Activated naive CD4-positive, alpha-beta T cell treated with anti-CD3 and anti-CD28 coated beads, Interleukin-2, amount 10 ng/mL, durations not matched to agents 7 days and 5 days (primary cell): ENCODE measurements around the gene PKD2L2.

Experiments used
- CTCF ChIA-PET: fragments of 350-600 bp; sonication (Branson Sonifier 250); formaldehyde crosslinking; loops from one replicate; lab custom pipeline; 2021; ENCODE audit warnings: antibody characterized with exemption; lab: Charles Lee
- DNase-seq: peaks from one replicate; pipeline ENCODE4 v3.0.0-alpha.2; 2020
- H3K27ac Mint-ChIP-seq: one replicate; pipeline ENCODE4 v1.8.0; 2021; ENCODE audit warnings: mild to moderate bottlenecking, moderate library complexity, mixed read lengths
- H3K27me3 Mint-ChIP-seq: one replicate; pipeline ENCODE4 v1.8.0; 2021; ENCODE audit warnings: mild to moderate bottlenecking, mixed read lengths
- H3K36me3 Mint-ChIP-seq: one replicate; pipeline ENCODE4 v1.8.0; 2021; ENCODE audit warnings: mixed read lengths
- H3K4me1 Mint-ChIP-seq: one replicate; pipeline ENCODE4 v1.8.0; 2021; ENCODE audit warnings: mixed read lengths
- H3K4me3 Mint-ChIP-seq: one replicate; pipeline ENCODE4 v1.8.0; 2021; ENCODE audit warnings: mild to moderate bottlenecking, moderate library complexity, mixed read lengths
- H3K9me3 Mint-ChIP-seq: one replicate; pipeline ENCODE4 v1.8.0; 2021; ENCODE audit warnings: mixed read lengths

The PKD2L2 gene

DNA sequence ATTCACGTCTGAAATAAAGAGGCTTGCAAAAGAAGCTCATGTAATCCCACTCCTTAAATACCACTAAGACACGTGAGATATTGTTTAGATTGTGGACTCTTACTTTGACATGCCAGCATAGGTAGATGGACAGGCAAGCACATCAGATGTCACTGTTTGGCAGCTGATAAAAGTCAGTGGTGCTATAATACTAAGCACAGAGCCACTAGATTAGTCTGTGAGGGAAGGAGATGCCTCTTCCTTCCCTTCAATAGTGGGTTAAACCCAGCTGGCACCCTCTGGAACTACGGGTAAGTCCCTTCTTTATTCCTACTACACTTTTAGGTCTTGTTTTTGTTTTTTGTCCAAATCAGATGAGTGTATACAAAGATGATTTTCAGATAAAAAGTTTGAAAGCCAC lies 21.6 kb upstream of the PKD2L2 start, which contains the start of gene MYOT:
TSS of gene MYOT (plus strand) at position 197 of the 400 bp plus-strand sequence. CDS start 2,792 bp downstream, outside the sequence.
- Mint-ChIP-seq H3K36me3 (no peaks in the 10 kb centered on the region), H3K4me3 (no peak within 1 kb of the TSS), H3K9me3 (no peaks in the 10 kb centered on the region), H3K27ac (no peak within 1 kb of the TSS), H3K27me3 (peaks cover 5% of the 10 kb centered on the region), H3K4me1 (peaks cover 3% of the 10 kb centered on the region)
- CTCF ChIA-PET = no interaction called here
- no peak for DNase-seq

DNA sequence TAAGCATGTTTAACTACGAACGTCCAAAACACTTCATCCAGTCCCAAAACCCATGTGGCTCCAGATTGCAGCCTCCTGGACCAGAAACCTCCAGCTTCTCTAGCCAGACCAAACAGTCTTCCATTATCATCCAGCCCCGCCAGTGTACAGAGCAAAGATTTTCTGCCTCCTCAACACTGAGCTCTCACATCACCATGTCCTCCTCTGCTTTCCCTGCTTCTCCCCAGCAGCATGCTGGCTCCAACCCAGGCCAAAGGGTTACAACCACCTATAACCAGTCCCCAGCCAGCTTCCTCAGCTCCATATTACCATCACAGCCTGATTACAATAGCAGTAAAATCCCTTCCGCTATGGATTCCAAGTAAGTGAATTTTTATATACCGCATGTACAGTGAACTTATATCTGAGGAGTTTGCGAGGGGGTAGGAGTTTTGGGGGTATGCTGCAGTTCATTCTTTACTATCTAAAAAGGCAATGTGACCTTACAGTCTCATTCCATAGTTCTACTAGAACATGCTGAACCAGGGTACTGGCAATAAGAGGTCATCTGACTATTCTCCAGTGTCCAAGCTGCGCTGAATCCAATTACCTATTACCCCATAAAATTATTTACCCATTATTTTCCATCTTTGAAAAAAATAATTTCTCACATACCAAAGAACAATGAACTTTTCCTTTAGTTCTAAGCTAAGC lies 18.5 kb upstream of the PKD2L2 start:
- CTCF ChIA-PET = no interaction called here
- Mint-ChIP-seq H3K36me3 (no peaks in the 10 kb centered on the region), H3K9me3 (no peaks in the 10 kb centered on the region), H3K27ac (no peak overlapping the region), H3K4me1 (peaks cover 3% of the 10 kb centered on the region), H3K27me3 (peaks cover 5% of the 10 kb centered on the region), H3K4me3 (no peak overlapping the region)
- no peak for DNase-seq

DNA sequence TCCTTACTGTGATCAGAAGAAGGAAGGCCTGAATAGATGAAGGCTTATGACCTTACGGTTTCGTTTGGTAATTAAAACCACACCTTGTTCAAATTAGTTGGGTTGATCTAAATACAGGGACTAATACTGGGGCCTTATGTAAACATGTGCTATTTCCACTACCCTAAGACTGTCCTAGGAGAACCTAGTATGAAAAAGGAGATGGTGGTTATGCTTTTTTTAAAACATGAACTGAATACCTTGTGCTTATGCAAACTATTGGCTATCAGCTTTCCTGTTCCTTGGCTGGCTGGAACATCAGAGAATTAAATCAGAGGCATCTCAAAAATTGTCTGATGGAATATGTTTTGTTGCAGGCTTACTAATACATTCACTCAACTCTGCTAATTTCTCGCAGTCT lies 17.7 kb upstream of the PKD2L2 start:
- no peaks in the 10 kb centered on the region for H3K9me3 Mint-ChIP-seq
- CTCF ChIA-PET = no interaction called here
- peaks cover 5% of the 10 kb centered on the region for H3K27me3 Mint-ChIP-seq
- peaks cover 3% of the 10 kb centered on the region for H3K4me1 Mint-ChIP-seq
- H3K4me3 Mint-ChIP-seq = no peak overlapping the region
- DNase-seq = no peak
- H3K27ac Mint-ChIP-seq = no peak overlapping the region
- H3K36me3 Mint-ChIP-seq = no peaks in the 10 kb centered on the region

DNA sequence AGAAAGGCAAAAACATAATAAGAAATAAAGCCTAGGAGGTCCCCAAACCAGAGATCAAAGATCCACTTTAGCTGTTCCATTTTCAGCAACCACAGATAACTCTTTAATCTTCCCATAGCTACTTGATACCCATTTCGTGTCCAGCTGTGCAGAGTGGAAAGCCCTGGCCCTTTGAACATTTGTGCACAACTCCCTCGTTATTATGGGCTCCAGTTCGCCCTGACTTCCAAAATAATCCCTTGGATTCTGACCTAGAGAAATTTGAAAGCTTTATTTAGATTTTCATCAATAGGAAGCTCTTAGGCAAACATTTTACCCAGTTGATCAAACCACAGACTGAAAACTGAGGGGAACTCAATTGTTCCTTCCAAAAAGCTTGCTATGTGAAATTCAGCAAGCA lies 16.8 kb upstream of the PKD2L2 start:
- no peaks in the 10 kb centered on the region for H3K9me3 Mint-ChIP-seq
- no peak overlapping the region for H3K4me3 Mint-ChIP-seq
- H3K4me1 Mint-ChIP-seq = peaks cover 3% of the 10 kb centered on the region
- H3K27me3 Mint-ChIP-seq = peaks cover 5% of the 10 kb centered on the region
- no peaks in the 10 kb centered on the region for H3K36me3 Mint-ChIP-seq
- no peak overlapping the region for H3K27ac Mint-ChIP-seq
- CTCF ChIA-PET = no interaction called here
- no peak for DNase-seq

DNA sequence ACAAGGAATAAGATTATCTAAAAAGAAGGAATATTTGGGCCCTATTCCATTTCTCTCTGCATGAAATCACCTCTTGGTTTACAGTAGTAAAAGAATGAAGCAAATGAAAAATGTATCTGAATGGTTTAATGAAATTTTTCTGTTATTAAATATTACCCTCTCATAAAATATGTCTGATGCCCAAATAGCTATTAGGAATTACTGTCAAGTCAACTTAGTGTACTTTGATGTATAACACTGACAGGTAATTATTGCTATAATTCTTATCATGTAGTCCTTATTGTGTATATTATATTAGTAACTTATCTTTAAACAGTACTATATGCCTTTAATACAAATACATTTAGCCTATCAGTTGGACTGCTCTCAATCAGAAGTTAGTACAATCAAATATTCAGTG lies 13.2 kb upstream of the PKD2L2 start:
- DNase-seq = no peak
- no peaks in the 10 kb centered on the region for H3K9me3 Mint-ChIP-seq
- no peak overlapping the region for H3K27ac Mint-ChIP-seq
- no peaks in the 10 kb centered on the region for H3K4me1 Mint-ChIP-seq
- CTCF ChIA-PET = no interaction called here
- H3K27me3 Mint-ChIP-seq = no peaks in the 10 kb centered on the region
- no peaks in the 10 kb centered on the region for H3K36me3 Mint-ChIP-seq
- no peak overlapping the region for H3K4me3 Mint-ChIP-seq

DNA sequence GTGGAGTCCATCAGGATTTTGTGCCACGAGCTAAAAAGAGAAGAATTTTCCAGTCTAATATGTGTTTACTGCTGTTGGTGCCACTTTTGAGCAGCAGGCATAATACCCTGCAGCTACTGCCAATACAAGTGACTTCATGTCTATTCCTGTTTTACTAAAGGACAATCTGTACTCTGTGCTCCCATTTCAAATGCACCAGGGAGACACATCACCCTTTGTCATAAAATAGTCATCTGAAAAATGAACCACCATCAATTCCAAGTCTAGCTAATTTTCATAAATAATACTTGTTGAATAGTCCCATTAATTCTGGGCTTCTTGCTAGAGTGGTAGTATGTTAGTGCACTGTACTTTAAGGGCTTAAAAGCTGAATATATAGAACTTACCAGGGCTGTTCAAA lies 8.9 kb upstream of the PKD2L2 start:
- no peaks in the 10 kb centered on the region for H3K9me3 Mint-ChIP-seq
- no peaks in the 10 kb centered on the region for H3K4me1 Mint-ChIP-seq
- DNase-seq = no peak
- CTCF ChIA-PET = interaction anchor here (0.6 to 0.8 kb wide), 2 partner anchors 9 to 11 kb away, joined by 3 read pairs; partner anchors contain the start of gene PKD2L2
- no peak overlapping the region for H3K4me3 Mint-ChIP-seq
- no peaks in the 10 kb centered on the region for H3K27me3 Mint-ChIP-seq
- no peak overlapping the region for H3K27ac Mint-ChIP-seq
- no peaks in the 10 kb centered on the region for H3K36me3 Mint-ChIP-seq

DNA sequence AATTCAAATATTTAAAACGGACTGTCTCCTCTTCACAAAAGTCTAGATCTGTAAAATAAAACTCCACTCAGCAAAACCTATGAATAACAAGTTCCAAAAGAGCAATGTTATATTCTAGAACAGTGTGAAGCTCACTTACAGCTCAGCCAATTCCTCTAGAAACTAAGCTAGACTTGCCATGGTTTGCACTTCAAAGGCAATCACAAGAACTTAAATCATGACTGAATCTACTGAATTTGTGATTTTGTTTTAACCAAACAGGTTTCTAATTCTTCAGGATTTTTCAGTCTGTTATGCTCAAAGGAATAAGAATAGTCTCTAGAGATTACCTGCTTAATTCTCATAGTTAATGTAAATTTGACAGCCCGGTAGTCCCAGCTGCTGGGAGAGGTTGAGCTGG lies 1.4 kb upstream of the PKD2L2 start:
- no peak for DNase-seq
- no peak overlapping the region for H3K27ac Mint-ChIP-seq
- H3K27me3 Mint-ChIP-seq = peaks cover 11% of the 10 kb centered on the region
- no peaks in the 10 kb centered on the region for H3K9me3 Mint-ChIP-seq
- CTCF ChIA-PET = interaction anchor here (0.9 kb wide), 1 partner anchor 108 kb away, joined by 3 read pairs; no protein-coding TSS in a partner anchor
- H3K4me3 Mint-ChIP-seq = no peak overlapping the region
- H3K36me3 Mint-ChIP-seq = peaks cover 5% of the 10 kb centered on the region
- H3K4me1 Mint-ChIP-seq = peaks cover 21% of the 10 kb centered on the region

DNA sequence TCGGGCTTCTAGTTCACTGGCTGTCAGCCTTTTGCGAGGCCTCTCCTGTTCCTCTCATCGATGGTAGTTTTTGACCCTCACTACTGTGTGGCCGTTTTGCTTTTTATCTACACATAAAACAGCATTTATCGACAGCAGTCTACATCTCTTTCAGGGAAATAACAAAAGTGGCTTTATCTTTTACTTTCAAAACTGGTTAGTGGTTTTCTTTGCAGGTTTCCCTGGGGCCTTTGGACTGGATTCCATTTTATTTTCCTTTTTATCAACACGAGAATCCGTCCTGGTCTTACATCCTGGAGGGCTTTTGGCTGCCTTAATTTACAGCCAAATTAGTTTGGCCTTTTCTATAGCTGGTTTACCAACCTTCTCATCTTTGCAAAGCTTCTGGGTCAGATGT lies 793 bp upstream of the PKD2L2 start:
- peaks cover 11% of the 10 kb centered on the region for H3K27me3 Mint-ChIP-seq
- peaks cover 5% of the 10 kb centered on the region for H3K36me3 Mint-ChIP-seq
- H3K4me3 Mint-ChIP-seq = peak overlapping the region; percentile 76
- peaks cover 21% of the 10 kb centered on the region for H3K4me1 Mint-ChIP-seq
- peak overlapping the region; percentile 89 for H3K27ac Mint-ChIP-seq
- CTCF ChIA-PET = interaction anchor here (0.6 to 0.9 kb wide), 4 partner anchors 8 to 146 kb away, joined by 3 read pairs; no protein-coding TSS in a partner anchor
- DNase-seq = no peak
- H3K9me3 Mint-ChIP-seq = no peaks in the 10 kb centered on the region

DNA sequence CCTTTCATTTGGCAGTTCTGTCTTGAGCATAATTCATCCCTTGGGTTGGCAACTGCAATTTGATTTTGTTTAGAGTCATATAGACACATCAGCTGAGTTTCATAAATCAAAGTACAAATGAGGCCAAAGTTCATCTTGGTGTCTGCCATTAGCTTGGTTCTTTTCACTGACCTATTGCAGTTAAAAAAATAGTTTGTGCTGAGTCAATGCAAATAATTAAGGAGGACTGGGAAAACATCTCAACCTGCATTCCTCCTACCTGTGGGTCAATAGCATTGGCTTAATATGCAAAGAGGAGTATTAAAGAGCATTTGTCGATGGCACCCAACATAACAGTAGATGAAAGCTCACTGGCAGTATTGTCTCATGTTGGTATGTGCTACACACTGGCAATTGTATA lies 1.6 kb downstream of the PKD2L2 start:
- CTCF ChIA-PET = interaction anchor here (1.9 kb wide), 1 partner anchor 243 kb away, joined by 6 read pairs; no protein-coding TSS in a partner anchor
- H3K9me3 Mint-ChIP-seq = no peaks in the 10 kb centered on the region
- DNase-seq = no peak
- no peak overlapping the region for H3K27ac Mint-ChIP-seq
- H3K27me3 Mint-ChIP-seq = peaks cover 19% of the 10 kb centered on the region
- H3K4me1 Mint-ChIP-seq = peaks cover 21% of the 10 kb centered on the region
- peaks cover 5% of the 10 kb centered on the region for H3K36me3 Mint-ChIP-seq
- H3K4me3 Mint-ChIP-seq = no peak overlapping the region

DNA sequence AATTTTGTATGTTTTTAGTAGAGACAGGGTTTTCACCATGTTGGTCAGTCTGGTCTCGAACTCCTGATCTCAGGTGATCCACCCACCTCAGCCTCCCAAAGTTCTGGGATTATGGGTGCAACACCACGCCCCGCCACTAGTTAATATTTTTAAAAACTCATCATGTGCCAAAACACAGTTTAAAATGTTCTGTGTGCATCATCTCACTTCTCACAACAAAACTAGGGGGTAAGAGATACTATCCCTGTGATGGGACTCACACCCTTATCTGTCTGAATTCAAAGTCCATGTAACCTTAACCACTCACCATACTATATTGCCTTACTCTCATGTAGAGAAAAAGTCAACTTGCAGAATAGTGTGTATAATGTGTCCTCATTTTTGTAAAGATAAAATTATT lies 2.6 kb downstream of the PKD2L2 start:
- CTCF ChIA-PET = no interaction called here
- Mint-ChIP-seq H3K27me3 (peaks cover 21% of the 10 kb centered on the region), H3K27ac (no peak overlapping the region), H3K9me3 (no peaks in the 10 kb centered on the region), H3K4me1 (peaks cover 21% of the 10 kb centered on the region), H3K4me3 (no peak overlapping the region), H3K36me3 (peaks cover 5% of the 10 kb centered on the region)
- no peak for DNase-seq

DNA sequence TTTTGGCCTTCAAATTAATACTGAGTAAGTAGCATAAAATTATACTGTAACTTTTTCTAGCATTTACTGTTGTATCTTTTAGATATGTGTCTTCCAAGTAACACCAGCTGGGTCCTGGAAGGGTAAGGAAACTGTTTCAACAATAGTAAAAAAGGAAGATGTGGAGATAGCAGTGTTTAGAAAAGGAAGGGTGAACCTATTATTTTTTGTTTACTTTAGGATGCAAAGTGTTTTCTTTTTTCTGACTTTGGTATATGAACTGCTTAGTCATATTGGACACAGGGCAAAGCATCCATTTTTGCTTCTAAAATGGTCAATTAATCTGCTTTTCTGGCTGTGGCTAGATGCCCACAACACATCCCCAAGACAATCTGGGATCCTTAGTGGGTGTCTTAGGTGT lies 5.3 kb downstream of the PKD2L2 start:
- Mint-ChIP-seq H3K4me1 (peaks cover 3% of the 10 kb centered on the region), H3K27me3 (peaks cover 12% of the 10 kb centered on the region), H3K27ac (no peak overlapping the region), H3K9me3 (no peaks in the 10 kb centered on the region), H3K4me3 (no peak overlapping the region), H3K36me3 (peaks cover 2% of the 10 kb centered on the region)
- DNase-seq = no peak
- CTCF ChIA-PET = interaction anchor here (0.5 kb wide), 1 partner anchor 209 kb away, joined by 3 read pairs; no protein-coding TSS in a partner anchor

DNA sequence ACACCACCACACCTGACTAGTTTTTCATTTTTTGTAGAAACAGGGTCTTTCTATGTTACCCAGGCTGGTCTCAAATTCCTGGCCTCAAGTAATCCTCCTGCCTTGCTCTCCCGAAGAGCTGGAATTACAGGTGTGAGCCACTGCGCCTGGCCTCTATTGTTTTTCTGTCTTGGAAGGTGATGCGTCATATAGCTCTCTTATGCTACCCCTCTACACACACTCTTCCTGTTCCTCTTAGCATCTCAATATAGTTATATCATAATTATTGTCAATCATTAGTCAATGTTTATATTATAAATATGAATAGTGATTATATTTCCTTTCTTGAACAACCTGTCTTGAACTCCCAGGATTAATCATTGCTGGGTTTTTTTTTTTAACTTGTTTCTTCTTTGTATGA lies 7.3 kb downstream of the PKD2L2 start:
- DNase-seq = no peak
- no peaks in the 10 kb centered on the region for H3K36me3 Mint-ChIP-seq
- peaks cover 3% of the 10 kb centered on the region for H3K4me1 Mint-ChIP-seq
- H3K9me3 Mint-ChIP-seq = no peaks in the 10 kb centered on the region
- no peak overlapping the region for H3K27ac Mint-ChIP-seq
- peaks cover 15% of the 10 kb centered on the region for H3K27me3 Mint-ChIP-seq
- H3K4me3 Mint-ChIP-seq = no peak overlapping the region
- CTCF ChIA-PET = no interaction called here

DNA sequence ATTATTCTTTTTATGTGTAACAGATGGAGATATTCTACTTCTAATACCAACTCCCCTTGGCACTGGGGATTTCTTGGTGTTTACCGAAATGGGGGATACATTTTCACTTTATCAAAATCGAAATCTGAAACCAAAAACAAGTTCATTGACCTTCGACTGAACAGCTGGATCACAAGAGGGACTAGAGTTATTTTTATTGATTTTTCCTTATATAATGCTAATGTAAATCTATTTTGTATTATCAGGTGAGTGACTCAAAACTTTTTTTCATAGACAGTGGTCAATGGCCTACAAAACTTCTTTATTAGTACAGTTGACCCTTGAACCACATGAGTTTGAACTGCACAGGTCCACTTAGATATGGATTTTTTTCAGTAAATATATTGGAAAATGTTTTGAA lies 10.2 kb downstream of the PKD2L2 start:
- no peaks in the 10 kb centered on the region for H3K9me3 Mint-ChIP-seq
- no peak for DNase-seq
- peaks cover 23% of the 10 kb centered on the region for H3K27me3 Mint-ChIP-seq
- no peak overlapping the region for H3K27ac Mint-ChIP-seq
- peaks cover 3% of the 10 kb centered on the region for H3K4me1 Mint-ChIP-seq
- H3K36me3 Mint-ChIP-seq = no peaks in the 10 kb centered on the region
- no peak overlapping the region for H3K4me3 Mint-ChIP-seq
- CTCF ChIA-PET = no interaction called here

DNA sequence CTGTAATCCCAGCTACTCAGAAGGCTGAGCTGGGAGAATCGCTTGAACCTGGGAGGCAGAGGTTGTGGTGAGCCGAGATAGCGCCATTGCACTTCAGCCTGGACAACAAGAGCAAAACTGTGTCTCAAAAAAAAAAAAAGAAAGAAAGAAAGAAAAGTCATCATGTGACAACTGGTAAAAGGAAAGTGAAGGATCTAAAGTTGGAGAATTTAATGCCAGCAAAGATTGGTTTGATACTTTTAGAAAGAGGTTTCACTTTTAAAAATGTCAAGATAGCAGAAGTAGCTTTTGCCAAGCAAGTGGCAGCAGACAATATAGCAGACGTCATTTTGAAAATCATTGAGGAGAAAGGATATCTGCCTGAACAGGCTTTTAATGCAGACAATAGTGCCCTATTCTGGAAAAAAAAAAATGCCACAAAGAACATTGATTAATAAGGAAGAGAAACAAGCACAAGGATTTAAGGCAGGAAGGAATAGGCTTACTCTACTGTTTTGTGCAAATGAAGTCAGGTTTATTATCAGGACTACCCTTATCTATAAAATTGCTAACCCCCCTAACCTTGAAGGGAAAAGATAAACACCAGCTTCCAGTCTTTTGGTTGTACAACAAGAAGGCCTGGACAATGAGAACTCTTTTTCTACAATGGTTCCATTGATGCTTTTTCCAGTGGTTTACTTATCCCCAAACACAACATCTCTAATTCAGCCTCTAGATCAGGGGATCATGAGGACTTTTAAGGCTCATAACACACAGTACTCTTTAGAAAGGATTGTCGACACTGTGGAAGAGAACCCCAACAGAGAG lies 12.0 kb downstream of the PKD2L2 start:
- H3K27ac Mint-ChIP-seq = no peak overlapping the region
- no peaks in the 10 kb centered on the region for H3K36me3 Mint-ChIP-seq
- DNase-seq = no peak
- H3K27me3 Mint-ChIP-seq = peaks cover 13% of the 10 kb centered on the region
- H3K9me3 Mint-ChIP-seq = no peaks in the 10 kb centered on the region
- H3K4me3 Mint-ChIP-seq = no peak overlapping the region
- peaks cover 3% of the 10 kb centered on the region for H3K4me1 Mint-ChIP-seq
- CTCF ChIA-PET = interaction anchor here (0.6 to 1.1 kb wide), 2 partner anchors 12 to 102 kb away, joined by 3 read pairs; partner anchors contain the start of gene PKD2L2
